ENCODE data around the gene CES1. TPM values are rescaled to one million over a fixed set of nuclear protein-coding genes. Genes with fewer than 3 reads are reported as not detected.

The CES1 gene
- total RNA-seq, 4 donors from 2014 or later: 2.0 to 14.0 (median 5.5) TPM

DNA sequence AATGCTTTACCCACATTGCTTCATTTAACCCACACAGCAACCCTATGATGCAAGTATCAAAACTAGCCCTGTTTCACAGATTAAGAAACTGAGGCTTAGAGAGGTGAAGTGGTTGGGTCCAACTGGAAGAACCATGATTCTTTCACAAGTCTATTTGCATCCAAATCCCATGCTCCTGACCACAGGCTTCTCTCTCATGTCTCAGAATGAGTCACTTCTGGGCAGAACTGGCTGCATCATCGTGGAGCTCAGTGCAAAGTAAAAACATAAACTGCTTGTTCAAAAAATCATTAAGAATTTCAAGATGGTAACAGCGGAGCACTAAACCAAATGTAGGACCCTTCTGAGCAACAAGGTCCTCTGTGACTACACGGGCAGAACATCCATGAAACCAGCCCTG, 20.2 kb upstream of the CES1 start:
- Histone ChIP-seq H3K9me3 (no peaks in the 10 kb centered on the region), H3K4me3 (no peak overlapping the region), H3K36me3 (no peaks in the 10 kb centered on the region), H3K4me1 (no peaks in the 10 kb centered on the region), H3K27ac (no peak overlapping the region), H3K27me3 (no peaks in the 10 kb centered on the region)
- no peak for DNase-seq
- TF ChIP-seq CTCF (IDR thresholded peaks at IDR 0.05) (no peak), POLR2A (IDR thresholded peaks at IDR 0.05) (no peak)

DNA sequence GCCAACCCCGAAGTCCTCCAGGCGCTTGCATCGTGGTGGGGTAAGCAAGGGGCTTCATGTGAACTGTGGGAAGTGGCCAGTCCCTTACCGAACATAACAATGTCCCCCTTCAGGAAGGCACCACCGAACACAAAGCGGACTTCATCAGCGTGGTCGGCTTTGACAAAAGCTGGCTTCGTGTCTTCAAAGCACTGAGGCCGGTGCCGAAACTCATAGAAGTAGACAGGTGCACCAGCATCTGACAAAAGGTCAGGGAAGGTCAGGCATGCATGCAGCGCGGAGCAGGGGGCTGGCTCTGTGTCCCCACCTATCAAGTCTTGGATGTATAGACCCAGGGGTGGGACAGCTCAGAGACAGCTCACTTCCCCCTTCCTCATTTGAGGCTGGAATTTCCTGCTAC, 16.6 kb upstream of the CES1 start:
- no peak for DNase-seq
- H3K36me3 ChIP-seq: no peaks in the 10 kb centered on the region
- H3K27ac ChIP-seq: no peak overlapping the region
- TF ChIP-seq POLR2A (IDR thresholded peaks at IDR 0.05) (no peak), CTCF (IDR thresholded peaks at IDR 0.05) (no peak)
- no peaks in the 10 kb centered on the region for H3K27me3 ChIP-seq
- H3K4me1 ChIP-seq: no peaks in the 10 kb centered on the region
- no peak overlapping the region for H3K4me3 ChIP-seq
- H3K9me3 ChIP-seq: no peaks in the 10 kb centered on the region

DNA sequence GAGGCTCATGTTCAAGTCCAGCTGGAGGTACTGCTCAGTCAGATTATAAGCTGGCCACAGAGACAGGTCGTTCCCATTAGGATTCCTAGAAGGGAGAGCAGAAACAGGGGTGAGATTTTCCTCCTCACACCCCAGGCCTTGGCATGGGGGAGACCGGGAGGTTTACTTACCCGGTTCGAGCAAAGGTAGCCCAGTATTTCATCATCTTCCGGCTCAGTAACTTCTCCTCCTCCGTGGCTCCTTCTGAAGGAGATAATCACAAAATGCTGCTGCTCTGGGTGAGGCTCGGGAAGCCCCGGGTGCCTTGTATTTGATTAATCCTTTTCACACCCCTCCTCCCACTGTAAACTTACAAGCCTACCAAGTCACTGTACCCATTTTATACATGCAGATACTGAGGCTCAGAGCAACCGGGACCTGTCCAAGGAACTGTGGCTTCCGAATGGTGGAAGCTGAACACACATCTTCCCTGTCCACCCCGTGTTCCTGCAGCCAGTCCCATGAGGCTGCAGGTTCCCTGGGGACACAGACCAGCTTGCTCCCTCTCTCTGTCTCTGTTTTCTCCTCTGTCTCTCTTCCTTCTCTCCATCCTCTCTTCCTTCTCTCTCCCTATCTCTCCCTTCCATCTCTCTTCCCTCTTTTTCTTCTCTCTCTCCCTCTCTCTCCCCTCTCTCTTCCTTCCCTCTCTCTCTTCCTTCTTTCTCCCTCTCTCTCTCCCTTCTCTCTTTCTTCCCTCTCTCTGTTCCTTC, 13.9 kb upstream of the CES1 start:
- Histone ChIP-seq H3K9me3 (no peaks in the 10 kb centered on the region), H3K27me3 (no peaks in the 10 kb centered on the region), H3K4me1 (no peaks in the 10 kb centered on the region), H3K4me3 (no peak overlapping the region), H3K36me3 (no peaks in the 10 kb centered on the region), H3K27ac (no peak overlapping the region)
- TF ChIP-seq POLR2A (IDR thresholded peaks at IDR 0.05): no peak
- TF ChIP-seq CTCF (IDR thresholded peaks at IDR 0.05): no peak
- DNase-seq: no peak

- no peaks in the 10 kb centered on the region for H3K9me3 ChIP-seq
Observed at GRCh38 chr16:55843105-55843395, 10.2 kb upstream of the CES1 start.

GRCh38 chr16:55842369-55843104, 9.6 kb upstream of the CES1 start:
- DNase-seq: peak in 1 of 3 donors; percentile 52
- no peaks in the 10 kb centered on the region for H3K27me3 ChIP-seq
- H3K4me3 ChIP-seq: no peak overlapping the region
- no peak overlapping the region for H3K27ac ChIP-seq
- no peak for TF ChIP-seq POLR2A (IDR thresholded peaks at IDR 0.05)
- TF ChIP-seq CTCF (IDR thresholded peaks at IDR 0.05): peak; percentile 30 to 78 (median 72)
- H3K9me3 ChIP-seq: no peaks in the 10 kb centered on the region
- H3K4me1 ChIP-seq: no peaks in the 10 kb centered on the region
- H3K36me3 ChIP-seq: no peaks in the 10 kb centered on the region

More at GRCh38 chr16:55843105-55843395, 10.2 kb upstream of the CES1 start:
- Histone ChIP-seq H3K36me3 (no peaks in the 10 kb centered on the region), H3K27ac (no peak overlapping the region), H3K4me1 (no peaks in the 10 kb centered on the region), H3K27me3 (no peaks in the 10 kb centered on the region), H3K4me3 (no peak overlapping the region)
- no peak for DNase-seq
- no peak for TF ChIP-seq CTCF (IDR thresholded peaks at IDR 0.05)
- no peak for TF ChIP-seq POLR2A (IDR thresholded peaks at IDR 0.05)

Measured in Peyer's patch (tissue), 4 donors.